Heart left ventricle (tissue), 16 donors: Measurements from ENCODE around the gene DNAJC24. TPM values are rescaled to one million over a fixed set of nuclear protein-coding genes. Genes with fewer than 3 reads are reported as not detected.
"Not testable (repeated sequence)": the region's sequence is repeated elsewhere in the genome, so short reads cannot be mapped to it uniquely, and the experiment has no call there.

ENCODE experiments used
- ATAC-seq, 4 donors: fragments of 200-7000 bp; cut with Tn5 transposase; one replicate each; pipeline ENCODE4 v1.9.1; 2020 to 2022; ENCODE audit warnings: moderate library complexity in 4 of 4, mild to moderate bottlenecking in 3 of 4, moderate number of reproducible peaks in 1 of 4
- DNase-seq, 5 donors: peaks; one replicate each; pipeline ENCODE4 v3.0.0-alpha.2; 2020
- H3K27ac ChIP-seq, 12 donors: fragments of 200-600 bp; sonication (generic) in 4 of 12; one replicate each; pipeline versions ENCODE4 v1.5.0 to v1.8.0; 2016 to 2022; ENCODE audit warnings: mild to moderate bottlenecking in 2 of 12
- H3K27me3 ChIP-seq, 9 donors: fragments of 200-600 bp; sonication (generic) in 2 of 9; one replicate each; pipeline versions ENCODE4 v1.5.1 to v1.8.0; 2016 to 2022; ENCODE audit warnings: mild to moderate bottlenecking in 3 of 9
- H3K36me3 ChIP-seq, 9 donors: fragments of 200-600 bp; sonication (generic) in 2 of 9; one replicate each; pipeline versions ENCODE4 v1.5.0 to v1.8.0; 2018 to 2022; ENCODE audit warnings: mild to moderate bottlenecking in 2 of 9
- H3K4me1 ChIP-seq, 12 donors: fragments of 200-600 bp; sonication (generic) in 4 of 12; one replicate each; pipeline versions ENCODE4 v1.5.0 to v1.8.0; 2016 to 2022; ENCODE audit warnings: mild to moderate bottlenecking in 3 of 12
- H3K4me3 ChIP-seq, 12 donors: fragments of 200-600 bp; sonication (generic) in 4 of 12; one replicate each; pipeline versions ENCODE4 v1.5.0 to v1.8.0; 2017 to 2022; ENCODE audit warnings: mild to moderate bottlenecking in 9 of 12, moderate library complexity in 4 of 12
- H3K9me3 ChIP-seq, 12 donors: fragments of 200-600 bp; sonication (generic) in 4 of 12; one replicate each; pipeline versions ENCODE4 v1.5.0 to v1.8.0; 2016 to 2022; ENCODE audit warnings: mild to moderate bottlenecking in 1 of 12
- POLR2A ChIP-seq, 2 donors: fragments of 450-650 bp; IDR thresholded peaks; one replicate each; pipeline ENCODE4 v1.6.1; 2017; ENCODE audit warnings: antibody characterized with exemption in 2 of 2, mild to moderate bottlenecking in 2 of 2, moderate library complexity in 2 of 2
- WGBS, 4 donors: extraction: QIAGEN DNeasy Blood & Tissue Kit in 2 of 4; methylation state at CpG; one replicate each; pipeline versions ENCODE4 v1.1.5 to v1.1.7; 2013 to 2018; 5-methylcytosine and 5-hydroxymethylcytosine counted together
- intact Hi-C, 10 donors: fragments of 100-400 bp; cut with DNase I; formaldehyde crosslinking; loops; one replicate each; pipeline versions ENCODE4 v1.11.1 to v1.14.2; 2022
- long read RNA-seq, 3 donors: library from polyadenylated mRNA; unstranded; transcript quantifications; one replicate each; pipeline ENCODE4 v2.0.0, GENCODE V29; 2020 to 2021
- polyA plus RNA-seq, 2 donors: library from polyadenylated mRNA; stranded (reverse); fragments of 200-250 nt; gene quantifications; one replicate each; pipeline ENCODE4 v1.2.3, GENCODE V29; 2013
- total RNA-seq, 9 donors: library from RNA; depleted of rRNA in 2 of 9; stranded (reverse); fragments of >200 nt in 2 of 9; fragmentation: NEBNext Ultra II Directional in 3 of 9; extraction: Animal tissue kit (Norgen Biotek cat#: 25700) in 3 of 9; gene quantifications; one replicate each; pipeline versions ENCODE4 v1.1.0 to v1.2.4, GENCODE V29; 2016 to 2023
- TF ChIP-seq, protein P1 (sequence below), 12 donors: fragments of 200-600 bp; sonication (generic) in 4 of 12; IDR thresholded peaks; one replicate each; pipeline versions ENCODE4 v1.5.0 to v1.8.0; 2018 to 2022; ENCODE audit warnings: antibody characterized with exemption in 12 of 12, mild to moderate bottlenecking in 5 of 12
- donor health status: ischemic (EF 13 %, LVEDD 7.1; RV severe dilation, severe dysfunction).
- donor health status: healthy with polysubstance abuse.
- donor health status: DM: no; HTN: yes; CAD: no.
- donor health status: DM: no; HTN: no; CAD: no.
- donor health status: ischemic (EF 25% LVEDD 6.9; RV normal size, moderate dysfunction).
- donor health status: ischemic (EF 25% LVEDD 5.7; RV mildly dilated, moderate dysfunction).
- donor health status: healthy.
- donor health status: DM: yes; HTN: yes; CAD: no.
- donor health status: ischemic (EF 35%, LVEDD 5.7; RV mildly dilated, moderate dysfunction).
- donor health status: nonischemic (EF 11% LVEDD 7.7; RV severe dilation, severe dysfunction).
- donor health status: DM: yes; HTN: yes; CAD: no.
- donor health status: PGD.
- donor health status: ischemic (EF 29% LVEDD 5.4; RV normal size, mild dysfunction).
- donor health status: nonischemic (EF 23%, LVEDD 6.1; RV moderate dilation, normal function).

DNAJC24 gene, protein sequence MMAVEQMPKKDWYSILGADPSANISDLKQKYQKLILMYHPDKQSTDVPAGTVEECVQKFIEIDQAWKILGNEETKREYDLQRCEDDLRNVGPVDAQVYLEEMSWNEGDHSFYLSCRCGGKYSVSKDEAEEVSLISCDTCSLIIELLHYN
- total RNA-seq, result 10 to 100 TPM; 11.2 to 18.0 (median 17.1) TPM
- 10 to 100 TPM in 1 of 2 donors, 1 to 10 TPM in 1; 4.5 to 14.8 TPM for polyA plus RNA-seq
- long read RNA-seq, donor 1, partial matches to known transcripts, result 0 of 3 reads
- long read RNA-seq, donor 1, other reads (novel, unspliced or antisense), result 2 of 3 reads
- long read RNA-seq, donor 2, partial matches to known transcripts, result 2 of 2 reads
- long read RNA-seq, donor 2, other reads (novel, unspliced or antisense), result 0 of 2 reads
- long read RNA-seq, donor 3, partial matches to known transcripts, result 0 of 9 reads
- long read RNA-seq, donor 3, other reads (novel, unspliced or antisense), result 5 of 9 reads

DNA sequence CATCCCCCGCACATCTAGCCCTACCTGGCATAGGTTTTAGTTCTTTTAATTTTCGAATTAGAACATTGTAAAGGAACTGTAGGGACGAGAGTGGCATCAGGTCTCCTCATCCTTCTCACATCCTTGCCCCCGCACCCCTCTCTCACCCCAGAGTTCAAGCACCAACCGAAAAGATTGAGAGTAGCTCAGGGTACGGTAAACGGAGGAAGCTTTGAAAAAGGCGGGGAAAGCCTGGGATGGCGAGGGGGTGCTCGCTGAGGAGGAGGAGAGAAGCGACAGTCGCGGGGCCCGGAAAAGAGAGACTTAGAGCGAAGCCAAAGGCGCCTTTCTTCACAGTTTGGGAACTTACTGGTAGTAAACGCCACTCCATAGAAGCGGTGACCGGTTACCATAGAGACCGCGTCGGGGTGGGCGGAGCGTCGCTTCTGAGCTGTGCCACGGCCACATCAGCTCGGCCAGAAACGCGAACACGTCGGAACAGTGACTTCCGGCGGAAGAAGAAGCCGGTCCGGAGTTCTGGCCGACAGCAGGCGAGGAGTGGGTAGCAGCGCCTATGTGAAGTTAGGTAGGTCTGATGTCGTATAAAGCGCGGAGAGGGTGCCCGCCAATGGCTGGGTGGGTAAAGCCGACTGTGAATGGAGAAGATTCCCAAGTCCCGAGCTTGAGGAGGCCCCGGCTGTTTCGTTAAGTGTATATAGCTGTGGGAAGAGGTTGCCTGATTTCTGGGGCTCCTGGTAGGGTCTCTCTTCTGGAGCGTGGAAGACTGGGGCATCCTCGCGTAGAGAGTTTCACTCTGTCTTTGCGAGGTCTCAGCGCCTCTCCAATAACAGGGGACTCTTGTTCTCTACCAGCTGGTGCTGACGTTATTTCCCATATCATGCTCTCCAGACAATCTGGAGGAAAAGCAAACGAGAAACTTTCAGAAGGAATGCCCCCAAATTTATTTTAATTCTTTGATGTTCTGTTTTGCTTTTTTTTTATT lies at the start of gene DNAJC24, which contains the start of gene DCDC1:
DNAJC24 (plus strand) TSS at position 513 of the 982 bp plus-strand sequence. CDS start 889 bp downstream, outside the sequence.
DCDC1 (minus strand) TSS at position 392 of the 982 bp plus-strand sequence. CDS start 41,459 bp downstream, outside the sequence.
- Histone ChIP-seq H3K4me1 (peaks cover 0 to 19% (median 9%) of the 10 kb centered on the region in 12 donors), H3K9me3 (no peaks in the 10 kb centered on the region), H3K27me3 (peaks cover 0 to 4% (median 0%) of the 10 kb centered on the region in 9 donors), H3K36me3 (peaks cover 0 to 3% (median 0%) of the 10 kb centered on the region in 9 donors), H3K27ac (peak within 1 kb of the TSS in 11 of 12 donors; percentile 51 to 84 (median 63)), H3K4me3 (peak within 1 kb of the TSS; percentile 34 to 96 (median 78))
- intact Hi-C loops, result no loop called here
- 0 to 1% (median 1%) methylated on average over 51 to 53 of the region's 53 CpGs for WGBS, 4 donors
- ATAC-seq (peak; percentile 98 to 100 (median 100)), DNase-seq (peak; percentile 89 to 95 (median 92))
- peak in 1 of 2 donors; percentile 63 for TF ChIP-seq POLR2A (IDR thresholded peaks at IDR 0.05)
- TF ChIP-seq, protein P1, sequence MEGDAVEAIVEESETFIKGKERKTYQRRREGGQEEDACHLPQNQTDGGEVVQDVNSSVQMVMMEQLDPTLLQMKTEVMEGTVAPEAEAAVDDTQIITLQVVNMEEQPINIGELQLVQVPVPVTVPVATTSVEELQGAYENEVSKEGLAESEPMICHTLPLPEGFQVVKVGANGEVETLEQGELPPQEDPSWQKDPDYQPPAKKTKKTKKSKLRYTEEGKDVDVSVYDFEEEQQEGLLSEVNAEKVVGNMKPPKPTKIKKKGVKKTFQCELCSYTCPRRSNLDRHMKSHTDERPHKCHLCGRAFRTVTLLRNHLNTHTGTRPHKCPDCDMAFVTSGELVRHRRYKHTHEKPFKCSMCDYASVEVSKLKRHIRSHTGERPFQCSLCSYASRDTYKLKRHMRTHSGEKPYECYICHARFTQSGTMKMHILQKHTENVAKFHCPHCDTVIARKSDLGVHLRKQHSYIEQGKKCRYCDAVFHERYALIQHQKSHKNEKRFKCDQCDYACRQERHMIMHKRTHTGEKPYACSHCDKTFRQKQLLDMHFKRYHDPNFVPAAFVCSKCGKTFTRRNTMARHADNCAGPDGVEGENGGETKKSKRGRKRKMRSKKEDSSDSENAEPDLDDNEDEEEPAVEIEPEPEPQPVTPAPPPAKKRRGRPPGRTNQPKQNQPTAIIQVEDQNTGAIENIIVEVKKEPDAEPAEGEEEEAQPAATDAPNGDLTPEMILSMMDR (IDR thresholded peaks at IDR 0.05), result no peak

DNA sequence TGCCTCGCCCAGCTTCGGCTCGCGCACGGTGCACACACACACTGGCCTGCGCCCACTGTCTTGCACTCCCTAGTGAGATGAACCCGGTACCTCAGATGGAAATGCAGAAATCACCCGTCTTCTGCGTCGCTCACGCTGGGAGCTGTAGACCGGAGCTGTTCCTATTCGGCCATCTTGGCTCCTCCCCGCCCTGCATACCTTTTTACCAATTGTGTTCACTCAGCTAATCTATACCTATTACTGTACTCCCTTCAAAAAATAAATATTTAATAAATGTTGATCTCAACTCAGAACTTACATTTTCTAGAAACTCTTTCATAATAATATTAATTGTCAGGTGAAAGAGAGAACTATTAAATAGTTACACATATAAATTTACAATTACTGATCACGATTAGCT lies 48.2 kb upstream of the DNAJC24 start:
- WGBS, 4 donors, result 90 to 94% (median 93%) methylated on average over 15 of the region's 15 CpGs

DNA sequence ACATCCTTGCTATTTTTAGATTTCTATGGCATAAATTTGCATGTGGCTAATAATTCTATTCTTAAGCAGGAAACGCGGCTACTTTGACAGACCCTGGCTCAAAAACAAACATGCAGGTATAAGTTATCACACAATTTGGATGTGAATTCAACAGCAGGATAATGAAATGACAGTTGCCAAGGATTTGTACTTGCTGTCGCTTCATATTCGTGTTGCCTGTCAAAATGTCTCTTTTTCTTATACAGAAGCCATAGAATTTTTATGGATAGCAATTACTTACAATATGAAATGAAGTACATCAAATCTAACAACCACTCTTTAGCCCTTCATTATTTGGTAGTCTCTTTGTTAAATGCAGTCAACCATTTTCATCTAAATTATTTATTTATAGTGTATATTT lies 46.5 kb upstream of the DNAJC24 start:
- ATAC-seq (no peak), DNase-seq (no peak)
- intact Hi-C loops, result loop anchor here in 1 of 10 donors (10.0 kb wide), 1 partner anchor 62 kb away; no protein-coding TSS in a partner anchor
- Histone ChIP-seq H3K27ac (no peak overlapping the region), H3K4me1 (no peaks in the 10 kb centered on the region), H3K4me3 (no peak overlapping the region), H3K36me3 (no peaks in the 10 kb centered on the region), H3K27me3 (no peaks in the 10 kb centered on the region), H3K9me3 (no peaks in the 10 kb centered on the region)
- TF ChIP-seq, protein P1 (IDR thresholded peaks at IDR 0.05), result no peak
- no peak for TF ChIP-seq POLR2A (IDR thresholded peaks at IDR 0.05)
- 74 to 88% (median 83%) methylated on average over 4 of the region's 4 CpGs for WGBS, 4 donors

More for the DNA sequence above, 48.2 kb upstream of the DNAJC24 start:
- not testable (repeated sequence) for H3K27ac ChIP-seq, ATAC-seq, DNase-seq, H3K4me3 ChIP-seq, H3K4me1 ChIP-seq, H3K9me3 ChIP-seq, H3K27me3 ChIP-seq, H3K36me3 ChIP-seq
- intact Hi-C loops, result loop anchor here in 1 of 10 donors (10.0 kb wide), 1 partner anchor 63 kb away; no protein-coding TSS in a partner anchor

DNA sequence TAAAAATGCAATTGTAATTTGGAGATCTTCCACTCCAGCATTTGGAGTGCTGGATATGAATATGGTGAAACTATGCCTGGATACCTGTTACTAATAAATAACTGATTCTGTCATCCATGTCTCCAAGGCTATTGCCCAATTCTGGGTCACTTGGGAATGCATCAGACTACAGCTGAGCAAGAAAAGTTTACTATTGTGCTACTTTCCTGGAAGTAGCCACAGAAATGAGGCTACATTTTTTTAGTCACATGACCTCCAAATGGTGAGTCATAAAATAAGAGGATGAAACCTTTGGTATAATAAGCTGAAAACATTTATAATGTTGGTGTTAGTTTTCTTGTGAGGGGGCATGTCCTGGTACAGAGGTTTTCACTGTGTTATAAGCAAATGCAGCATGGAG lies 44.5 kb upstream of the DNAJC24 start:
- Histone ChIP-seq H3K27me3 (no peaks in the 10 kb centered on the region), H3K9me3 (no peaks in the 10 kb centered on the region), H3K27ac (no peak overlapping the region), H3K4me3 (no peak overlapping the region), H3K4me1 (no peaks in the 10 kb centered on the region), H3K36me3 (no peaks in the 10 kb centered on the region)
- intact Hi-C loops, result loop anchor here in 1 of 10 donors (10.0 kb wide), 1 partner anchor 60 kb away; no protein-coding TSS in a partner anchor
- TF ChIP-seq, protein P1 (IDR thresholded peaks at IDR 0.05), result no peak
- TF ChIP-seq POLR2A (IDR thresholded peaks at IDR 0.05), result no peak
- no peak for DNase-seq
- ATAC-seq, result peak in 1 of 4 donors; percentile 54
